Measurements from ENCODE around the gene SPRYD3. TPM values are rescaled to one million over a fixed set of nuclear protein-coding genes. Genes with fewer than 3 reads are reported as not detected.

The SPRYD3 gene
- total RNA-seq, 1 donor from 2014 or later: 5.4 TPM

- no peak for TF ChIP-seq CTCF (IDR thresholded peaks at IDR 0.05)
- TF ChIP-seq EZH2phosphoT487 (IDR thresholded peaks at IDR 0.05): no peak
- no peak for TF ChIP-seq EZH2 (IDR thresholded peaks at IDR 0.05)
Observed at GRCh38 chr12:53105712-53106439, 26.7 kb upstream of the SPRYD3 start.

DNA sequence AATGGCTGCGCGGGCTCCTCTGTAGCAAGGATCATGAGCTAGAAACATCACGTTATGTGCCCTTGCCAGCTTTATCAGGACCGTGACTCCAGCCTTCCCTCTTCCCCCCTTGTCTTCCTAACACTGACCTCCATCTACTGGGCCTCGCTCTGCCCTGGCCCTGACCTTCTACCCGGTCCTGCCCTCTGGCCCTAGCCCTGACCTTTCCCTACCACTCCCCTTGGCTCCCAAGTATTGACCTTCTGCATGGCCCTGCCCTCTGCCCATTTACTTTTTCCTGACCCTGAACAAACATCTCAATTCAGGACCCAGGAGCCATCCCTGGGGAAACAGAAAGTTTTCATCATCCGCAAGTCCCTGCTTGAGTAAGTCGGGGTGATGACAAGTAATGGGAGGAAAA is 26.1 kb upstream of the SPRYD3 start:
- Histone ChIP-seq H3K9ac (no peak overlapping the region), H3K4me3 (no peak overlapping the region), H3K9me3 (ENCODE audit: low read depth) (no peaks in the 10 kb centered on the region), H3K79me2 (ENCODE audit: low read depth) (no peaks in the 10 kb centered on the region), H3K27me3 (no peaks in the 10 kb centered on the region), H3F3A (ENCODE audit: low read depth) (no peaks in the 10 kb centered on the region), H3K27ac (no peak overlapping the region), H3K4me2 (no peak overlapping the region), H3K36me3 (no peaks in the 10 kb centered on the region), H3K4me1 (no peaks in the 10 kb centered on the region), H4K20me1 (ENCODE audit: low read depth) (no peaks in the 10 kb centered on the region), H2AFZ (replicated peaks) (no peak overlapping the region)
- Mint-ChIP-seq H3K27ac (no peak overlapping the region), H3K4me1 (peaks cover 36% of the 10 kb centered on the region), H3K27me3 (ENCODE audit: insufficient read depth, low read depth) (peaks cover 7% of the 10 kb centered on the region), H3K9me3 (peaks cover 3% of the 10 kb centered on the region), H3K36me3 (no peaks in the 10 kb centered on the region), H3K4me3 (no peak overlapping the region)
- TF ChIP-seq EZH2 (IDR thresholded peaks at IDR 0.05): no peak
- DNase-seq (ENCODE audit: low spot score): no peak

More at GRCh38 chr12:53105712-53106439, 26.7 kb upstream of the SPRYD3 start:
- no peaks in the 10 kb centered on the region for H3K79me2 ChIP-seq (ENCODE audit: low read depth)
- H3K4me3 ChIP-seq: no peak overlapping the region
- H3K36me3 ChIP-seq: no peaks in the 10 kb centered on the region
- H2AFZ ChIP-seq (replicated peaks): no peak overlapping the region
- H3K27me3 Mint-ChIP-seq (ENCODE audit: insufficient read depth, low read depth): peaks cover 4% of the 10 kb centered on the region
- H3K4me3 Mint-ChIP-seq: no peak overlapping the region
- H3K4me1 Mint-ChIP-seq: peaks cover 32% of the 10 kb centered on the region
- H3K27ac Mint-ChIP-seq: no peak overlapping the region
- H3K4me2 ChIP-seq: no peak overlapping the region
- DNase-seq (ENCODE audit: low spot score): no peak
- H3K9me3 Mint-ChIP-seq: peaks cover 3% of the 10 kb centered on the region
- H4K20me1 ChIP-seq (ENCODE audit: low read depth): no peaks in the 10 kb centered on the region
- no peak overlapping the region for H3K27ac ChIP-seq
- no peaks in the 10 kb centered on the region for H3K9me3 ChIP-seq (ENCODE audit: low read depth)
- no peaks in the 10 kb centered on the region for H3K4me1 ChIP-seq
- H3F3A ChIP-seq (ENCODE audit: low read depth): no peaks in the 10 kb centered on the region
- H3K36me3 Mint-ChIP-seq: no peaks in the 10 kb centered on the region
- H3K9ac ChIP-seq: no peak overlapping the region
- H3K27me3 ChIP-seq: no peaks in the 10 kb centered on the region

- H3K4me3 ChIP-seq: no peak overlapping the region
- H3K9me3 Mint-ChIP-seq: no peaks in the 10 kb centered on the region
- no peak overlapping the region for H3K4me3 Mint-ChIP-seq
- no peak overlapping the region for H3K4me2 ChIP-seq
- H3K36me3 ChIP-seq: no peaks in the 10 kb centered on the region
- no peaks in the 10 kb centered on the region for H3K4me1 ChIP-seq
- H4K20me1 ChIP-seq (ENCODE audit: low read depth): no peaks in the 10 kb centered on the region
- no peak overlapping the region for H3K27ac Mint-ChIP-seq
- H3F3A ChIP-seq (ENCODE audit: low read depth): no peaks in the 10 kb centered on the region
- H2AFZ ChIP-seq (replicated peaks): no peak overlapping the region
- no peak overlapping the region for H3K27ac ChIP-seq
- no peaks in the 10 kb centered on the region for H3K36me3 Mint-ChIP-seq
- H3K27me3 ChIP-seq: peaks cover 6% of the 10 kb centered on the region
- peaks cover 13% of the 10 kb centered on the region for H3K27me3 Mint-ChIP-seq (ENCODE audit: insufficient read depth, low read depth)
- H3K9me3 ChIP-seq (ENCODE audit: low read depth): no peaks in the 10 kb centered on the region
- no peak for DNase-seq (ENCODE audit: low spot score)
- no peaks in the 10 kb centered on the region for H3K79me2 ChIP-seq (ENCODE audit: low read depth)
- no peak for TF ChIP-seq EZH2phosphoT487 (IDR thresholded peaks at IDR 0.05)
- H3K9ac ChIP-seq: no peak overlapping the region
- H3K4me1 Mint-ChIP-seq: peaks cover 42% of the 10 kb centered on the region
Observed at GRCh38 chr12:53103860-53104305, 24.7 kb upstream of the SPRYD3 start.

DNA sequence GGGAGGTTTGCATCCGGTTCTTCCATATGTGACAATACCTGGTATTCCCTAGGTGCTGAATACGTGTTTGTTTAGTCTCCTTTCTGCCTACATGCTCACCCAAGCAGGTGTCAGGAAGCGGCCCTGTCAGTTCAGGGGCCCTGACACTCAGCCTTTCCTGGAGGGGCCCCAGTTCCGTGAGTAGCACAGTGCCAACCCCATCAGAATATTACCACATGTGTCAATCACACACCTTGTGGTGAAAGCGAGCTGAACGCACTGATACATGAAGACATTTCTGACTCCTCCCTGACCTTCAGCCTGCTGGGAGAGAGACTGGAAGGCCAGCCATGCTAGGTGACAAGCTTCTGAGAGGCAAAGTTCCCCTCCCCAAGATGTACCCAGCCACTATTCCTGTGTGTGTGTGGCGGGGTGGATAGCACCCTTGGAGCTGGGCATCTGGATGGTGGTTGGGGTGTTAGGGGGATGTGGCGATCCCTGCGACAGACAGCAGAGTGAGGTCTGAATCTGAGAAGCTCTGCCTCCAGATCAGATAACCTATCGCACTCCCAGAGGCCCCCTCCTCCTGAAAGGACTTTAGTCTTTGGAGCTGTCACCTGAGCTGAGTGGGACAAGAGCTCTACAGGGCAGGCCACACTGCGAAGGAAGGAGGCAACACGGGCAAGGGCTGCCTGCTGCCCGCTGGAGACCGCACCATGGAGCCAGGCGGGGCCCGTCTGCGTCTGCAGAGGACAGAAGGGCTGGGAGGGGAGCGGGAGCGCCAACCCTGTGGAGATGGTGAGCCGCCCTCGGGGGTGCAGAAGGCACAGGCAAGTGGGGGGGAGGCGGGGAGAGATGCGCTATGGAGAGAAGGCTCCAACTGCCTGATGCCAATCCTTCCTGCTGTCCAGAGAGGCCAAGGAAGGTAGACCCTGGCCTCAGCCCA is 24.0 kb upstream of the SPRYD3 start, which contains the start of gene SOAT2:
TSS of gene SOAT2 (plus strand) at position 604 of the 925 bp plus-strand sequence. CDS start at position 696, 92 bp downstream.
- Histone ChIP-seq H3K27ac (no peak within 1 kb of the TSS), H3K36me3 (no peaks in the 10 kb centered on the region), H3K4me1 (peaks cover 5% of the 10 kb centered on the region), H3K4me3 (no peak within 1 kb of the TSS), H4K20me1 (ENCODE audit: low read depth) (no peaks in the 10 kb centered on the region), H2AFZ (replicated peaks) (no peak within 1 kb of the TSS), H3K4me2 (no peak within 1 kb of the TSS), H3K79me2 (ENCODE audit: low read depth) (no peaks in the 10 kb centered on the region), H3K27me3 (peaks cover 13% of the 10 kb centered on the region), H3K9ac (no peak within 1 kb of the TSS), H3F3A (ENCODE audit: low read depth) (no peaks in the 10 kb centered on the region), H3K9me3 (ENCODE audit: low read depth) (no peaks in the 10 kb centered on the region)
- H3K4me3 Mint-ChIP-seq: no peak within 1 kb of the TSS
- peaks cover 20% of the 10 kb centered on the region for H3K27me3 Mint-ChIP-seq (ENCODE audit: insufficient read depth, low read depth)
- H3K36me3 Mint-ChIP-seq: no peaks in the 10 kb centered on the region
- peaks cover 50% of the 10 kb centered on the region for H3K4me1 Mint-ChIP-seq
- no peak within 1 kb of the TSS for H3K27ac Mint-ChIP-seq
- no peak for DNase-seq (ENCODE audit: low spot score)
- TF ChIP-seq EZH2 (IDR thresholded peaks at IDR 0.05) (no peak), CTCF (IDR thresholded peaks at IDR 0.05) (no peak), EZH2phosphoT487 (IDR thresholded peaks at IDR 0.05) (no peak)
- H3K9me3 Mint-ChIP-seq: no peaks in the 10 kb centered on the region
